GM19239 (cell line): Measurements from ENCODE around the gene CCDC86.

Experiments used
- DNase-seq: peaks from one replicate; pipeline ENCODE4 v3.0.0; 2011; ENCODE audit warnings: low spot score; ENCODE audit not compliant: insufficient read length
- FAIRE-seq: peaks from 2 replicates; lab custom pipeline; 2011; peaks lifted over from hg19 to GRCh38; lab: Jason Lieb, UNC

Gene CCDC86

DNA sequence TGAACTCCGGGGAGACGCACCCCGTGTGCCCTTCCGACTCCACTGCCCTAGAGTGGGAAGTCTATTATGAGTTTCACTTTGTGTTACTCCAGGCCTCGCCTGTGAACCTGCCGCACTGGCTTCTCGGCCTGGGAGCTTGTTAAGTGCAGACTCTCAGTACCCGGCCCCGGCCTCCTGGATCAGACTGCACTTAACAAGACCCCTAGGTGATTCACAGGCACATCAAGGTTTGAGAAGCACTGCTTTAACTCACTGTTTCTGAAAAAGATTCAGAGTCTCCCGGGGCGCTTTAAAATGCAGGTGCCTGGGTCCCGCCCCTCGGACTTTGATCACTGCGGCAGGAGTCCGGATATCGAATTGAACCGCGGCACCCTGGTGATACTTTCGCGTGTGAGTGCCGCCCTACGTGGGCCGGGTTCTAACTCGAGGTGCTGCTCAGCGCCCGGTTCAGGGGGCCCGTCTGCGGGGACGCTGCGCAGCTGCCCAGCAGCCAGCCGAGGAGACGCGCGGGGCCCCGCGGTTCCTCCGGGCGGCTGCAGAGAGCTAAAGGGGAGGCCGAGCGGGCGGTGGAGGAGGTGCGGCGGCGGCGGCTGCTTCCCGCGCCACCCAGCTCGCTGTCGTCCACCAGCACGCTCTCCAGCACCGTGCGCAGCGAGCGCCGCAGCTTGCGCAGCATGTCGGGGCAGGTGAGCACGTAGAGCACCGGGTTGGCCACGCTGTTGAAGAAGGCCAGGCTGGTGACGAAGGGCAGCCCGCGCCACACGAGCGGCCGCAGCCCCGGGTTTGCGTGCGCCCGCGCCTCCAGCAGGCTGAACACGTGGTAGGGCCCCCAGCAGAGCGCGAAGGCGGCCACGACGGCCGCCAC is 10.4 kb downstream of the CCDC86 start:
- no peak for FAIRE-seq

DNA sequence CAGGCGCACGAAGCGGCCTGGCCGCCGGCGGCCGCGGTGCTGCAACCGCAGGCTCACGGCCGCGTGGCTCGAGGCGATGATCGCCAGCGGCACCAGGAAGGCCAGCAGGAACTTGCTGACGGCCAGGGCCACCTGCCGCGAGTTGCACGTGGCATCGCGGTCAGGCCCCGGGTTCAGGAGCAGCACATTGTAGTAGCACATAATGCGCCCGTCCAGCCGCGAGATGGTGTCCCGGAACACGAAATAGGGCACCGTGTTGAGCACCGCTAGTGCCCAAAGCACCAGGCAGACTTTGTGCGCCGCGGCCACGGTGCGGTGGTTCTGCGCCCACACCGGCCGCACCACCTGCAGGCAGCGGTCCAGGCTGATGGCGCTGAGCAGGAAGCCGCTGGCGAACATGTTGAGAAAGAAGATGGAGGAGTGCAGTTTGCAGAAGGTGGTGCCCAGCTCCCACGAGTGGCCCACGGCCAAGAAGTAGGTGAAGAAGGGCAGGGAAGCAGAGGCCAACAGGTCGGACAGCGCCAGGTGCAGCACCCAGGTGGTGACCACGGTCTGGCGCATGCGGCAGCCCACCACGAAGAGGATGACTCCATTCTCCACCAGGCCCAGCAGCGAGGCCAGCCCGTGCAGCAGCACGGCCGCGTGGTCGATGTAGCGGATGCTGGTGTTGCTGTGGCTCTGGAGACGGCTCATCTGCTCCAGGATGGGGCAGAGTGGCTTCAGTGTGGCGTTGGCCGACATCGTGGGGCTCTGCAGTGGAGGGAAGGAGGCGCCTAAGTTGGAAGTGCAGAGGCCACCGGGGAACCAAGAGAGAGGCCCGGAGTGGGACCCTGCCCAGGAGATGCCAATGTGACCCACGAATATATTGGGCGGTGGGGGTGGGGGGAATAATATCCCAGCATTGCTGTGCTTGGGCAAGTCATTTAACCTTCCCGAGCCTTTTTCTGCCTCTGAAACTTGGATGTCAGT is 11.4 kb downstream of the CCDC86 start:
- DNase-seq (no peak), FAIRE-seq (no peak)

More for the DNA sequence above, 10.4 kb downstream of the CCDC86 start:
- DNase-seq = no peak

GRCh38 chr11:60854140-60854846 is 12.4 kb downstream of the CCDC86 start:
- FAIRE-seq = no peak

GRCh38 chr11:60854847-60855725 is 13.2 kb downstream of the CCDC86 start:
- DNase-seq = no peak
- FAIRE-seq = no peak

More at GRCh38 chr11:60854140-60854846, 12.4 kb downstream of the CCDC86 start:
- DNase-seq = no peak

DNA sequence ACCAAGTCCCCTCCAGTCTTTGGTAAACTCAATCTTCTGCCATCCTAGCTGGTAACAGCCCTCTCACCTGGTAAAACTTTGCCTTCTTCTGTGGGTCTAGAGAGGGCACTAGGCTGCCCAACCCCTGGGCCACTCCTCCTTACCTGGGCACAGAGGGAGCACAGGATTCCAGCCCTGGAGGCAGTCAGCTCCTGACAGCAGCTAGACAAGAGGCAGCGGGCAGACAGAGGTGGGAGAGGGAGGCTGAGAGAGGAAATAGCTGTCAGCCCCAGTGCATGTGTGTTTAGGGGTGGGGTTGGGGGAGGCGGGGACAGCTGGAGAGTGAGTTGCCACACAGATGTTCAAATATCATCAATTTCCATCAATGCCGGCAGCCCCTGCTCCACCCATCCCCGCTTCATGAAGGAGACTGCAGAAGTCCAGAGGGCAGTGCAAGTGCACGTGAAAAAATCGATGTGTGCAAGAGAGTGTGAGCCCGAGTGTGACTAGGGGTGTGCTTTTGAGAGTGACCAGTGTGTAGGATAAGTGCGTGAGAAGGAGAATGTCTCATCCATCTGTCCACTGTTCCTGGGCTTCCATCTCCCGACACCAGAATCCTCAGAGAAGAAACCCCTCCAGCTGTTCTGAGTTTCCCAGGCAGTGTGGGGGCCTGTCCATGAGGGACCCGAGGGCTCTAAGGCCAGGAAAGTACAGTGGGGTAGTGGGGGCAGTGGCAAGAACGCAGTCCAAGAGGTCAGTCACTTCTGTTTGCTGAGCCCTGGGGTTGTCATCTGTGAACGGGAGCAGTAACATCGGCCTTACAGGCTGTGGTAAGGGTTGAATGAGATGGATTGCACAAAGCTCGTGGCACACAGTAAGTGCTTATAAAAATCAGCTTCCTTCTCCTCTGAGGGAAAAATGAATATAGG is 14.1 kb downstream of the CCDC86 start, which contains the start of gene PTGDR2:
TSS of gene PTGDR2 (minus strand) at position 225 of the 908 bp plus-strand sequence. CDS start 2,228 bp downstream, outside the sequence.
- no peak for FAIRE-seq
- no peak for DNase-seq

DNA sequence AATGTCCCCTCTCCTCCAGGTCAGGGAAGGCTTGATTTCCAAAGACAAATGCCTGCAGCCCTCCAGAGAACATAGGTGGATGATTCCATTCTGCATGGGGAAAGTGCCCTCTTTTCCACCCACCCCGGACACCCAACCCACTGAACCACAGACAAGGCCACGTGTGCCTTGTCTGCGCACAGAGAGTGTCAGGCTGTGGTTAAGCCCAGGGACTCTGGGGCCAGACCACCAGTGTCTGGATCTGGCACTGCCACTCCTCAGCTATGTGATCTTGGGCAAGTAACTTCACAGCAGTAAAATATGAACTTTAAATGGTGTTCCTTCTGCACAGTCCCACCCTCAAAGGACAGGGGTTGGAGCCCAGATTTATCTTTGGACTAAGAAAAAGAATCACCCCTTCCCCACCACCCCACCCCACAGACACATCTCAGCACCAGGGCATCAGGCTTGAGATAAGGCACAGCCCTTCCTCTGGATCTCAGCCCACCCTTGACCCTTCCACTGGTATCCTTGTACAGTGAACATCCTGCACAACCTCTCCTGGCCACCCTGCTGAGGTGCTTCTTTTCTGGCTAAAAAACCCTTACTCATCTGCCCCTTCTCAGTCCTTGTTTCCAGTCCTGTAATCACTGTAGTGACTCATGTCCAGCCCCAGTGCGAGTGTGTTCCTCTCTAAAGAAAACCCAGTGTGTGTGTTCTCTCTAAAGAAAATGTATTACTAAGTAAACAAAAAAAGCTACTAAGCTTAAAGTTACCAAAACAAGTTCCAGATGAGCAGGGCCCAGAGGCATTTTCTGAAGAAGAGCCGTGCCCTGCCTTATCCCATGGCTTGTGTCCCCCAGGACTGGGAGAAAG is 15.7 kb downstream of the CCDC86 start:
- no peak for DNase-seq
- FAIRE-seq = no peak

GRCh38 chr11:60858236-60858635 is 16.3 kb downstream of the CCDC86 start:
- FAIRE-seq (no peak), DNase-seq (no peak)

GRCh38 chr11:60858731-60859464 is 17.0 kb downstream of the CCDC86 start:
- no peak for FAIRE-seq
- DNase-seq = no peak

DNA sequence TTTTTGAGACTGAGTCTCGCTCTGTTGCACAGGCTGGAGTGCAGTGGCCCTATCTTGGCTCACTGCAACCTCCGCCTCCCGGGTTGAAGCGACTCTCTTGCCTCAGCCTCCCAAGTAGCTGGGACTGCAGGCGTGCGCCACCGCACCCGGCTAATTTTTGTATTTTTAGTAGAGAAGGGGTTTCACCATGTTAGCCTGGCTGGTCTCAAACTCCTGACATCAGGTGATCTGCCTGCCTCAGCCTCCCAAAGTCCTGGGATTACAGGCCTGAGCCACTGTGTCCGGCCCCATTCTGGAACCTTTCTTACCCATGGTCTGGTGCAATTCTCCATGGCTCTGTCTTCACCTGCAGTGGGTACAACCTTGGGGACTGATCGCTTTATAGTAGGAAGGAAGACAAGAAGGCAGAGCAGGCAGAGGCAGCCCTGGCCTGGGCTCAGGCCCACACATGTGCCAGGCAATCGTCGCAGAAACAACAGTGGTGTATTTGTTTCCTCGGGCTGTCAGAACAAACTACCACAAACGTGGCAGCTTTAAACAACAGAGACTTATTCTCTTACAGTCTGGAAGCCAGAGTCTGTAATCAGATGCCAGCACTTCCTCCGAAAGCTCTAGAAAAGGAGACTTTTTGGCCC is 17.8 kb downstream of the CCDC86 start:
- FAIRE-seq (no peak), DNase-seq (no peak)

GRCh38 chr11:60860943-60861342 is 19.0 kb downstream of the CCDC86 start:
- DNase-seq (no peak), FAIRE-seq (no peak)

DNA sequence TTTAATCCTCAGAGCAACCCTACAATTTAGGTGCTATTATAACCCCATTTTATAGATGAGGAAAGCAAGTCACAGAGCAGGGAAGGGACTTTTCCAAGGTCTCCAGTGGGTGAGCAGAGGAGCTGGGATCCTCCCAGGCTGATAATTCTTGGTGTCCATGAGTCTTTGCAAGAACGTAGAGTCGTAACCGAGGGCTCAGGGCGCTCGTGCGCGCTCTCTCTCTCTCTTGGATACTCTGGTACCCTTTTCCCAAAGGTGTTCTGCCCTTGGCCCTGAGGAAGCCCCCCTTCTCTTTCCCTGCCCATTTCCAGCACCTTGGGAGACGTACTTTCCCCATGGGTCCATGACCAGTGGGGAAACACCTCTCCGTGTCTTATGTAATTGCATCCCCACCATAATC is 20.3 kb downstream of the CCDC86 start:
- FAIRE-seq (no peak), DNase-seq (no peak)

GRCh38 chr11:60863550-60864521 is 21.9 kb downstream of the CCDC86 start:
- DNase-seq = no peak
- FAIRE-seq = no peak

DNA sequence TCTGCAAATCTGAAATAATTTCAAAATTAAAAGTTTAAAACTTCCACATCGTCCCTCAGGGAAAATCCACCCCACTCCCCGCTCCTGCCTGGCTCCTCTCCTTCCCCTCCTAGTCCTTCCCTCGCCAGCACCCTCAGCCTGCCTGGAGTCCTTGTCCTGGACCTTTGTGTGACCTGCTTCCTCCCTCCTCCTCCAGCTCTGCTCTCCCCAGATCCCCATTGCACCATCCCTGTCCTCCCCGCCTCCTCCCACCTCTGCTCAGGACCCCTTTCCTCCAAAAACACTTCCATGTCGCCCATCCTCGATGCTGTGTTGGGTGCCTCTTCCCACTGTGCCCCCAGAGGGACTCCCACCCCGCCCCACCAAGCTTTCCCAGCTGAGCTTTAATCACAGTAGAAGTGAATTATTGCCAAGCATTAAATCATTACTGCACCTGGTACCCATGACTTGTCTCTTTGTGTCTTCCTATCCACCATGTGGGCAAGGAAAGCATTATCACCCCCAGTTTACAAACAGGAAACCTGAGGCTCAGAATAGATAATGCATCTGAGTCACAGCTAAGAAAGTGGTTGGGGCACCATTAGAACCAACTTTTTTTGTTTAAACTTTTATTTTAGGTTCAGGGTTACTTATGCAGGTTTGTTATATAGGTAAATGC is 23.1 kb downstream of the CCDC86 start:
- no peak for DNase-seq
- no peak for FAIRE-seq
